Caco-2 (cell line): ENCODE measurements around the gene SAG. TPM values are rescaled to one million over a fixed set of nuclear protein-coding genes. Genes with fewer than 3 reads are reported as not detected.
"Not testable (repeated sequence)": the region's sequence is repeated elsewhere in the genome, so short reads cannot be mapped to it uniquely, and the experiment has no call there.

Source experiments
- BruUV-seq: library from RNA; stranded (reverse); fragments of 400-500 nt; replicated peaks from 2 replicates; lab custom pipeline; 2021; lab: Mats Ljungman, UMichigan
- CTCF ChIA-PET: fragments of 300-600 bp; sonication (Branson Sonifier 250); formaldehyde crosslinking; loops from one replicate; lab custom pipeline; 2022; ENCODE audit warnings: antibody characterized with exemption; lab: Charles Lee
- POLR2A ChIA-PET: fragments of 300-600 bp; sonication (Branson Sonifier 250); formaldehyde crosslinking; loops from one replicate; lab custom pipeline; 2022; ENCODE audit warnings: antibody characterized with exemption; lab: Charles Lee
- DNase-seq, 2 experiments: peaks; one replicate each; pipeline versions ENCODE4 v3.0.0 to v3.0.0-alpha.2; 2020 to 2022
- H3K27me3 ChIP-seq: replicated peaks from 2 replicates; pipeline ENCODE4 v1.6.0; 2011; ENCODE audit warnings: low read length; ENCODE audit not compliant: control insufficient read depth, insufficient read depth
- H3K36me3 ChIP-seq: 2 replicates; pipeline ENCODE4 v1.5.1; 2011; ENCODE audit warnings: low read length; ENCODE audit not compliant: control insufficient read depth, insufficient read depth
- H3K4me1 ChIP-seq: fragments of 250-450 bp; sonication (Bioruptor Pico); 2 replicates; pipeline ENCODE4 v1.5.1; 2020; ENCODE audit warnings: mild to moderate bottlenecking
- H3K4me3 ChIP-seq: 2 replicates; pipeline ENCODE4 v1.5.1; 2011; ENCODE audit warnings: low read depth, mild to moderate bottlenecking, control low read depth, low read length
- H3K9me3 ChIP-seq: fragments of 250-450 bp; sonication (Bioruptor Pico); 2 replicates; pipeline ENCODE4 v1.5.1; 2020; ENCODE audit warnings: mild to moderate bottlenecking, moderate library complexity
- H3K27ac Mint-ChIP-seq: one replicate; pipeline ENCODE4 v1.8.0; 2022; ENCODE audit warnings: mixed read lengths; ENCODE audit not compliant: unreplicated experiment
- H3K27me3 Mint-ChIP-seq: one replicate; pipeline ENCODE4 v1.8.0; 2022; ENCODE audit warnings: mixed read lengths; ENCODE audit not compliant: insufficient read depth, unreplicated experiment
- H3K36me3 Mint-ChIP-seq: one replicate; pipeline ENCODE4 v1.8.0; 2022; ENCODE audit warnings: mild to moderate bottlenecking, mixed read lengths; ENCODE audit not compliant: insufficient read depth, unreplicated experiment
- H3K4me1 Mint-ChIP-seq: one replicate; pipeline ENCODE4 v1.8.0; 2022; ENCODE audit warnings: low read depth, mixed read lengths; ENCODE audit not compliant: unreplicated experiment
- H3K4me3 Mint-ChIP-seq: one replicate; pipeline ENCODE4 v1.8.0; 2022; ENCODE audit warnings: mild to moderate bottlenecking, moderate library complexity, mixed read lengths; ENCODE audit not compliant: unreplicated experiment
- H3K9me3 Mint-ChIP-seq: one replicate; pipeline ENCODE4 v1.8.0; 2022; ENCODE audit warnings: mixed read lengths; ENCODE audit not compliant: unreplicated experiment
- intact Hi-C: fragments of 100-400 bp; cut with micrococcal nuclease; formaldehyde crosslinking; loops from one replicate; pipeline ENCODE4 v1.10.0; 2022; ENCODE audit not compliant: unreplicated experiment
- total RNA-seq: library from RNA; stranded (reverse); gene quantifications from 2 replicates; pipeline ENCODE4 v1.2.3, GENCODE V29; 2022
- TF ChIP-seq, protein P1 (sequence below), 2 experiments: fragments of 200-600 bp in 1 of 2; IDR thresholded peaks; 1 replicate in 1 of 2; 2 replicates in 1 of 2; pipeline versions ENCODE4 v1.5.1 to v1.8.0; 2011 to 2022; ENCODE audit warnings: antibody characterized with exemption in 1 of 2, control low read depth in 1 of 2, inconsistent platforms in 1 of 2, low read depth in 1 of 2, low read length in 1 of 2, mild to moderate bottlenecking in 1 of 2, moderate library complexity in 1 of 2; ENCODE audit not compliant: insufficient read depth in 1 of 2, severe bottlenecking in 1 of 2, unreplicated experiment in 1 of 2

The SAG gene
- total RNA-seq, 1 experiment from 2014 or later = not detected

GRCh38 chr2:233332125-233332524 lies 24.5 kb downstream of the SAG start:
- Histone ChIP-seq H3K36me3 (no peaks in the 10 kb centered on the region), H3K27me3 (no peaks in the 10 kb centered on the region), H3K9me3 (no peaks in the 10 kb centered on the region), H3K4me3 (no peak overlapping the region), H3K4me1 (no peaks in the 10 kb centered on the region)
- Mint-ChIP-seq H3K27me3 (no peaks in the 10 kb centered on the region), H3K9me3 (no peaks in the 10 kb centered on the region), H3K4me1 (no peaks in the 10 kb centered on the region), H3K27ac (no peak overlapping the region), H3K4me3 (no peak overlapping the region), H3K36me3 (no peaks in the 10 kb centered on the region)
- no peak for DNase-seq
- BruUV-seq = no TSS peak
- intact Hi-C loops = no loop called here
- TF ChIP-seq, protein P1, sequence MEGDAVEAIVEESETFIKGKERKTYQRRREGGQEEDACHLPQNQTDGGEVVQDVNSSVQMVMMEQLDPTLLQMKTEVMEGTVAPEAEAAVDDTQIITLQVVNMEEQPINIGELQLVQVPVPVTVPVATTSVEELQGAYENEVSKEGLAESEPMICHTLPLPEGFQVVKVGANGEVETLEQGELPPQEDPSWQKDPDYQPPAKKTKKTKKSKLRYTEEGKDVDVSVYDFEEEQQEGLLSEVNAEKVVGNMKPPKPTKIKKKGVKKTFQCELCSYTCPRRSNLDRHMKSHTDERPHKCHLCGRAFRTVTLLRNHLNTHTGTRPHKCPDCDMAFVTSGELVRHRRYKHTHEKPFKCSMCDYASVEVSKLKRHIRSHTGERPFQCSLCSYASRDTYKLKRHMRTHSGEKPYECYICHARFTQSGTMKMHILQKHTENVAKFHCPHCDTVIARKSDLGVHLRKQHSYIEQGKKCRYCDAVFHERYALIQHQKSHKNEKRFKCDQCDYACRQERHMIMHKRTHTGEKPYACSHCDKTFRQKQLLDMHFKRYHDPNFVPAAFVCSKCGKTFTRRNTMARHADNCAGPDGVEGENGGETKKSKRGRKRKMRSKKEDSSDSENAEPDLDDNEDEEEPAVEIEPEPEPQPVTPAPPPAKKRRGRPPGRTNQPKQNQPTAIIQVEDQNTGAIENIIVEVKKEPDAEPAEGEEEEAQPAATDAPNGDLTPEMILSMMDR (IDR thresholded peaks at IDR 0.05; ENCODE audit: insufficient read depth in 1 of 2, low read depth in 1 of 2, low read length in 1 of 2, severe bottlenecking in 1 of 2, unreplicated experiment in 1 of 2) = no peak
- POLR2A ChIA-PET = no interaction called here
- CTCF ChIA-PET = no interaction called here

DNA sequence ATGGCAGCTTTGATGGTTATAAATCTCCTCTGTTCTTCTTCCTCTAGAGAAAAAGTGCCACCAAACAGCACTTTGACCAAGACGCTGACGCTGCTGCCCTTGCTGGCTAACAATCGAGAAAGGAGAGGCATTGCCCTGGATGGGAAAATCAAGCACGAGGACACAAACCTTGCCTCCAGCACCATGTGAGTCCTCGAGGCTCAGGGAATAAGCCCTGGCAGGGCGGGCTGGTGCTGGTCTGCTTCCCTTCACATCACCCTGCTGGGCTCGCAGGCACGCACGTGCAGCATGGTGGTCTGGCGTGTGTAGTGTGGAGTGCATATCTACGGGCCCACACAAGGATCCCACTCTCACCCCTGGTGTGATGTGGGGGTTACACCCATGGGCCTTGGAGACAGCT lies 27.3 kb downstream of the SAG start:
- intact Hi-C loops = no loop called here

GRCh38 chr2:233336091-233336490 lies 28.5 kb downstream of the SAG start:
- intact Hi-C loops, H3K4me3 ChIP-seq, DNase-seq, H3K36me3 ChIP-seq, CTCF ChIA-PET, H3K4me1 ChIP-seq, POLR2A ChIA-PET, H3K9me3 ChIP-seq, H3K27me3 Mint-ChIP-seq, H3K36me3 Mint-ChIP-seq, H3K4me1 Mint-ChIP-seq, H3K9me3 Mint-ChIP-seq, H3K27ac Mint-ChIP-seq, H3K27me3 ChIP-seq, H3K4me3 Mint-ChIP-seq, BruUV-seq: not testable (repeated sequence)

More for the DNA sequence above, 27.3 kb downstream of the SAG start:
- Histone ChIP-seq H3K36me3 (no peaks in the 10 kb centered on the region), H3K27me3 (no peaks in the 10 kb centered on the region), H3K9me3 (no peaks in the 10 kb centered on the region), H3K4me3 (no peak overlapping the region), H3K4me1 (no peaks in the 10 kb centered on the region)
- CTCF ChIA-PET = no interaction called here
- TF ChIP-seq, protein P1 (IDR thresholded peaks at IDR 0.05; ENCODE audit: insufficient read depth in 1 of 2, low read depth in 1 of 2, low read length in 1 of 2, severe bottlenecking in 1 of 2, unreplicated experiment in 1 of 2) = no peak
- H3K36me3 Mint-ChIP-seq = no peaks in the 10 kb centered on the region
- POLR2A ChIA-PET = no interaction called here
- H3K27ac Mint-ChIP-seq = no peak overlapping the region
- DNase-seq = no peak
- no TSS peak for BruUV-seq
- H3K9me3 Mint-ChIP-seq = no peaks in the 10 kb centered on the region
- H3K4me1 Mint-ChIP-seq = no peaks in the 10 kb centered on the region
- H3K27me3 Mint-ChIP-seq = no peaks in the 10 kb centered on the region
- no peak overlapping the region for H3K4me3 Mint-ChIP-seq

- Mint-ChIP-seq H3K4me3 (no peak overlapping the region), H3K27me3 (no peaks in the 10 kb centered on the region)
Measured at GRCh38 chr2:233336541-233336940, 28.9 kb downstream of the SAG start.

More at GRCh38 chr2:233336541-233336940, 28.9 kb downstream of the SAG start:
- TF ChIP-seq, protein P1 (IDR thresholded peaks at IDR 0.05; ENCODE audit: insufficient read depth in 1 of 2, low read depth in 1 of 2, low read length in 1 of 2, severe bottlenecking in 1 of 2, unreplicated experiment in 1 of 2) = no peak
- DNase-seq = no peak
- H3K9me3 Mint-ChIP-seq = no peaks in the 10 kb centered on the region
- no peak overlapping the region for H3K27ac Mint-ChIP-seq
- Histone ChIP-seq H3K36me3 (no peaks in the 10 kb centered on the region), H3K4me3 (no peak overlapping the region), H3K27me3 (no peaks in the 10 kb centered on the region), H3K9me3 (no peaks in the 10 kb centered on the region), H3K4me1 (no peaks in the 10 kb centered on the region)
- no TSS peak for BruUV-seq
- ChIA-PET POLR2A (no interaction called here), CTCF (no interaction called here)
- no peaks in the 10 kb centered on the region for H3K36me3 Mint-ChIP-seq
- intact Hi-C loops = no loop called here
- no peaks in the 10 kb centered on the region for H3K4me1 Mint-ChIP-seq
